Left ventricle myocardium inferior (tissue), 1 donor: ENCODE measurements around the gene C1orf74. TPM values are rescaled to one million over a fixed set of nuclear protein-coding genes. Genes with fewer than 3 reads are reported as not detected.

Source experiments
- DNase-seq: peaks from one replicate; pipeline ENCODE4 v3.0.0-alpha.2; 2020
- H3K27ac ChIP-seq: fragments of 200-600 bp; replicated peaks from 2 replicates; pipeline ENCODE4 v1.8.0; 2021
- H3K27me3 ChIP-seq: fragments of 200-600 bp; 2 replicates; pipeline ENCODE4 v1.8.0; 2021; ENCODE audit warnings: low read depth
- H3K36me3 ChIP-seq: fragments of 200-600 bp; 2 replicates; pipeline ENCODE4 v1.8.0; 2021
- H3K4me1 ChIP-seq: fragments of 200-600 bp; 2 replicates; pipeline ENCODE4 v1.8.0; 2021
- H3K4me3 ChIP-seq: fragments of 200-600 bp; 2 replicates; pipeline ENCODE4 v1.8.0; 2021; ENCODE audit warnings: mild to moderate bottlenecking, moderate library complexity
- H3K9me3 ChIP-seq: fragments of 200-600 bp; replicated peaks from 2 replicates; pipeline ENCODE4 v1.8.0; 2021
- CTCF ChIP-seq: fragments of 200-600 bp; IDR thresholded peaks from 2 replicates; pipeline ENCODE4 v1.8.0; 2021; ENCODE audit warnings: antibody characterized with exemption, mild to moderate bottlenecking, borderline replicate concordance
- intact Hi-C: fragments of 100-400 bp; cut with micrococcal nuclease; formaldehyde crosslinking; loops from one replicate; pipeline ENCODE4 v1.11.0; 2022
- total RNA-seq: library from RNA; stranded (reverse); fragmentation: NEBNext Ultra II Directional; extraction: Animal tissue kit (Norgen Biotek cat#: 25700); gene quantifications from one replicate; pipeline ENCODE4 v1.2.1, GENCODE V29; 2021
- donor health status: DM: no; HTN: yes; CAD: no; lungs with severe emphysema.

The C1orf74 gene
- total RNA-seq, 1 donor from 2014 or later, result 1.9 TPM

- Histone ChIP-seq H3K27me3 (peaks cover 5% of the 10 kb centered on the region), H3K4me3 (no peak overlapping the region), H3K36me3 (peaks cover 33% of the 10 kb centered on the region), H3K27ac (no peak overlapping the region), H3K4me1 (peaks cover 36% of the 10 kb centered on the region), H3K9me3 (no peaks in the 10 kb centered on the region)
- DNase-seq, result no peak
- TF ChIP-seq CTCF, result no peak
- intact Hi-C loops, result no loop called here
These were observed 7.6 kb upstream of the C1orf74 start for GRCh38 chr1:209791920-209792319.

GRCh38 chr1:209790286-209791193 is 6.2 kb upstream of the C1orf74 start:
- DNase-seq, result no peak
- no peak overlapping the region for H3K4me3 ChIP-seq
- no peak for TF ChIP-seq CTCF
- peak overlapping the region; percentile 31 for H3K27ac ChIP-seq
- H3K9me3 ChIP-seq, result no peaks in the 10 kb centered on the region
- H3K27me3 ChIP-seq, result peaks cover 5% of the 10 kb centered on the region
- H3K4me1 ChIP-seq, result peaks cover 47% of the 10 kb centered on the region
- intact Hi-C loops, result no loop called here
- H3K36me3 ChIP-seq, result peaks cover 33% of the 10 kb centered on the region

GRCh38 chr1:209789245-209789644 is 4.9 kb upstream of the C1orf74 start:
- no peak for TF ChIP-seq CTCF
- intact Hi-C loops, result no loop called here
- Histone ChIP-seq H3K4me1 (peaks cover 56% of the 10 kb centered on the region), H3K4me3 (no peak overlapping the region), H3K9me3 (no peaks in the 10 kb centered on the region), H3K27ac (no peak overlapping the region), H3K36me3 (peaks cover 25% of the 10 kb centered on the region), H3K27me3 (peaks cover 5% of the 10 kb centered on the region)
- DNase-seq, result no peak

- Histone ChIP-seq H3K4me1 (peaks cover 73% of the 10 kb centered on the region), H3K9me3 (no peaks in the 10 kb centered on the region), H3K27ac (peak overlapping the region; percentile 89), H3K4me3 (no peak overlapping the region), H3K36me3 (peaks cover 20% of the 10 kb centered on the region), H3K27me3 (peaks cover 5% of the 10 kb centered on the region)
- no peak for TF ChIP-seq CTCF
- intact Hi-C loops, result no loop called here
- no peak for DNase-seq
These were observed 3.2 kb upstream of the C1orf74 start for GRCh38 chr1:209787551-209787950.

GRCh38 chr1:209786146-209786545 is 1.8 kb upstream of the C1orf74 start:
- no peak for TF ChIP-seq CTCF
- Histone ChIP-seq H3K4me1 (peaks cover 75% of the 10 kb centered on the region), H3K9me3 (no peaks in the 10 kb centered on the region), H3K27me3 (peaks cover 5% of the 10 kb centered on the region), H3K36me3 (peaks cover 10% of the 10 kb centered on the region), H3K4me3 (no peak overlapping the region), H3K27ac (peak overlapping the region; percentile 89)
- DNase-seq, result no peak
- intact Hi-C loops, result no loop called here
